Caco-2 (cell line): ENCODE results near the gene CAPG. TPM values are rescaled to one million over a fixed set of nuclear protein-coding genes. Genes with fewer than 3 reads are reported as not detected.
"Not testable (repeated sequence)": the region's sequence is repeated elsewhere in the genome, so short reads cannot be mapped to it uniquely, and the experiment has no call there.

ENCODE experiments used
- BruUV-seq: library from RNA; stranded (reverse); fragments of 400-500 nt; replicated peaks from 2 replicates; lab custom pipeline; 2021; lab: Mats Ljungman, UMichigan
- CTCF ChIA-PET: fragments of 300-600 bp; sonication (Branson Sonifier 250); formaldehyde crosslinking; loops from one replicate; lab custom pipeline; 2022; ENCODE audit warnings: antibody characterized with exemption; lab: Charles Lee
- POLR2A ChIA-PET: fragments of 300-600 bp; sonication (Branson Sonifier 250); formaldehyde crosslinking; loops from one replicate; lab custom pipeline; 2022; ENCODE audit warnings: antibody characterized with exemption; lab: Charles Lee
- DNase-seq, 2 experiments: peaks; one replicate each; pipeline versions ENCODE4 v3.0.0 to v3.0.0-alpha.2; 2020 to 2022
- H3K27me3 ChIP-seq: replicated peaks from 2 replicates; pipeline ENCODE4 v1.6.0; 2011; ENCODE audit warnings: low read length; ENCODE audit not compliant: control insufficient read depth, insufficient read depth
- H3K36me3 ChIP-seq: 2 replicates; pipeline ENCODE4 v1.5.1; 2011; ENCODE audit warnings: low read length; ENCODE audit not compliant: control insufficient read depth, insufficient read depth
- H3K4me1 ChIP-seq: fragments of 250-450 bp; sonication (Bioruptor Pico); 2 replicates; pipeline ENCODE4 v1.5.1; 2020; ENCODE audit warnings: mild to moderate bottlenecking
- H3K4me3 ChIP-seq: 2 replicates; pipeline ENCODE4 v1.5.1; 2011; ENCODE audit warnings: low read depth, mild to moderate bottlenecking, control low read depth, low read length
- H3K9me3 ChIP-seq: fragments of 250-450 bp; sonication (Bioruptor Pico); 2 replicates; pipeline ENCODE4 v1.5.1; 2020; ENCODE audit warnings: mild to moderate bottlenecking, moderate library complexity
- H3K27ac Mint-ChIP-seq: one replicate; pipeline ENCODE4 v1.8.0; 2022; ENCODE audit warnings: mixed read lengths; ENCODE audit not compliant: unreplicated experiment
- H3K27me3 Mint-ChIP-seq: one replicate; pipeline ENCODE4 v1.8.0; 2022; ENCODE audit warnings: mixed read lengths; ENCODE audit not compliant: insufficient read depth, unreplicated experiment
- H3K36me3 Mint-ChIP-seq: one replicate; pipeline ENCODE4 v1.8.0; 2022; ENCODE audit warnings: mild to moderate bottlenecking, mixed read lengths; ENCODE audit not compliant: insufficient read depth, unreplicated experiment
- H3K4me1 Mint-ChIP-seq: one replicate; pipeline ENCODE4 v1.8.0; 2022; ENCODE audit warnings: low read depth, mixed read lengths; ENCODE audit not compliant: unreplicated experiment
- H3K4me3 Mint-ChIP-seq: one replicate; pipeline ENCODE4 v1.8.0; 2022; ENCODE audit warnings: mild to moderate bottlenecking, moderate library complexity, mixed read lengths; ENCODE audit not compliant: unreplicated experiment
- H3K9me3 Mint-ChIP-seq: one replicate; pipeline ENCODE4 v1.8.0; 2022; ENCODE audit warnings: mixed read lengths; ENCODE audit not compliant: unreplicated experiment
- intact Hi-C: fragments of 100-400 bp; cut with micrococcal nuclease; formaldehyde crosslinking; loops from one replicate; pipeline ENCODE4 v1.10.0; 2022; ENCODE audit not compliant: unreplicated experiment
- total RNA-seq: library from RNA; stranded (reverse); gene quantifications from 2 replicates; pipeline ENCODE4 v1.2.3, GENCODE V29; 2022
- TF ChIP-seq, protein P1 (sequence below), 2 experiments: fragments of 200-600 bp in 1 of 2; IDR thresholded peaks; 1 replicate in 1 of 2; 2 replicates in 1 of 2; pipeline versions ENCODE4 v1.5.1 to v1.8.0; 2011 to 2022; ENCODE audit warnings: antibody characterized with exemption in 1 of 2, control low read depth in 1 of 2, inconsistent platforms in 1 of 2, low read depth in 1 of 2, low read length in 1 of 2, mild to moderate bottlenecking in 1 of 2, moderate library complexity in 1 of 2; ENCODE audit not compliant: insufficient read depth in 1 of 2, severe bottlenecking in 1 of 2, unreplicated experiment in 1 of 2

The CAPG gene
- total RNA-seq, 1 experiment from 2014 or later: 10.0 TPM

DNA sequence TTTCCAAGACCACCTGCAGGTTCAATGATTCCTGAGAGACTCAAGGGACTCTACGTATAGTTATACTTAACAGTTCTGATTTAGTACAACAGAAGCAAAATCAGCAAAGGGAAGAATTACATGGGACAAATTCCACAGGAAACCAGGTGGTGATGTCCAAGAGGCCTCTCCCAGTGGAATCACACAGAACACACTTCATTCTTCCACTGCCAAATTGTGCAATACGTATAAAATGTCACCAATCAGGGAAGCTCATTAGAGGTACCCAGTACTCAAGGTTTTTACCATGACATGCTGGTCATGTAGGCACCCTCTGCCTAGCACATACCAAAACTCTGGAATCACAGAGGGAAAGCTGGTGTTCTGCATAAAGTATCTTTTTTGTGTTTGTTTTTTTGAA, 22.4 kb downstream of the CAPG start:
- no peaks in the 10 kb centered on the region for H3K27me3 Mint-ChIP-seq
- DNase-seq: no peak
- POLR2A ChIA-PET: no interaction called here
- H3K36me3 ChIP-seq: no peaks in the 10 kb centered on the region
- H3K9me3 ChIP-seq: no peaks in the 10 kb centered on the region
- H3K9me3 Mint-ChIP-seq: no peaks in the 10 kb centered on the region
- peaks cover 8% of the 10 kb centered on the region for H3K36me3 Mint-ChIP-seq
- no peaks in the 10 kb centered on the region for H3K27me3 ChIP-seq
- intact Hi-C loops: no loop called here
- CTCF ChIA-PET: no interaction called here
- TF ChIP-seq, protein P1, sequence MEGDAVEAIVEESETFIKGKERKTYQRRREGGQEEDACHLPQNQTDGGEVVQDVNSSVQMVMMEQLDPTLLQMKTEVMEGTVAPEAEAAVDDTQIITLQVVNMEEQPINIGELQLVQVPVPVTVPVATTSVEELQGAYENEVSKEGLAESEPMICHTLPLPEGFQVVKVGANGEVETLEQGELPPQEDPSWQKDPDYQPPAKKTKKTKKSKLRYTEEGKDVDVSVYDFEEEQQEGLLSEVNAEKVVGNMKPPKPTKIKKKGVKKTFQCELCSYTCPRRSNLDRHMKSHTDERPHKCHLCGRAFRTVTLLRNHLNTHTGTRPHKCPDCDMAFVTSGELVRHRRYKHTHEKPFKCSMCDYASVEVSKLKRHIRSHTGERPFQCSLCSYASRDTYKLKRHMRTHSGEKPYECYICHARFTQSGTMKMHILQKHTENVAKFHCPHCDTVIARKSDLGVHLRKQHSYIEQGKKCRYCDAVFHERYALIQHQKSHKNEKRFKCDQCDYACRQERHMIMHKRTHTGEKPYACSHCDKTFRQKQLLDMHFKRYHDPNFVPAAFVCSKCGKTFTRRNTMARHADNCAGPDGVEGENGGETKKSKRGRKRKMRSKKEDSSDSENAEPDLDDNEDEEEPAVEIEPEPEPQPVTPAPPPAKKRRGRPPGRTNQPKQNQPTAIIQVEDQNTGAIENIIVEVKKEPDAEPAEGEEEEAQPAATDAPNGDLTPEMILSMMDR (IDR thresholded peaks at IDR 0.05; ENCODE audit: insufficient read depth in 1 of 2, low read depth in 1 of 2, low read length in 1 of 2, severe bottlenecking in 1 of 2, unreplicated experiment in 1 of 2): no peak
- no TSS peak for BruUV-seq
- no peak overlapping the region for H3K4me3 Mint-ChIP-seq
- no peak overlapping the region for H3K4me3 ChIP-seq
- no peaks in the 10 kb centered on the region for H3K4me1 ChIP-seq
- H3K4me1 Mint-ChIP-seq: no peaks in the 10 kb centered on the region
- H3K27ac Mint-ChIP-seq: no peak overlapping the region

DNA sequence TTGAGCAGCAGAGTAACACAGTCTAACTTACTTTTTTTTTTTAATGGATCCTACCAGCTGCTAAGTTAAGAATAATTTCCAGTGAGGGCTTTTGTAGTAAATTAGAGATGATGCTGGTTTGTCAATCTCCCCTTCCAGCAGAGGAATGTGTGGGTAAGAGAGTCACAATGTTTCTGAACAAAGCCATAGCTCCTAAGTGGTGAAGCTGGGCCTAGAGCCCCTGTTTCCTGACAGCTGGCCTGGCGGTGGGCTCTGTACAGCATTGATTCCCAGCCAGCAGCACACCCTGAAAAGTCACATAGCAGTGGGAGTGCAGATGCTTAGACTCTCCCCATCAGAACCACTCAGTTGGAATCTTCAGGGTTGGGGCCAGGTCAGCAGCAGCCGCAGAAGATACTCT, 24.4 kb downstream of the CAPG start:
- CTCF ChIA-PET: no interaction called here
- H3K4me3 ChIP-seq: no peak overlapping the region
- no peaks in the 10 kb centered on the region for H3K4me1 ChIP-seq
- Mint-ChIP-seq H3K4me3 (no peak overlapping the region), H3K9me3 (no peaks in the 10 kb centered on the region), H3K4me1 (no peaks in the 10 kb centered on the region), H3K36me3 (peaks cover 8% of the 10 kb centered on the region), H3K27me3 (no peaks in the 10 kb centered on the region), H3K27ac (no peak overlapping the region)
- intact Hi-C loops: no loop called here
- BruUV-seq: no TSS peak
- no peaks in the 10 kb centered on the region for H3K27me3 ChIP-seq
- DNase-seq: no peak
- H3K36me3 ChIP-seq: no peaks in the 10 kb centered on the region
- TF ChIP-seq, protein P1 (IDR thresholded peaks at IDR 0.05; ENCODE audit: insufficient read depth in 1 of 2, low read depth in 1 of 2, low read length in 1 of 2, severe bottlenecking in 1 of 2, unreplicated experiment in 1 of 2): no peak
- POLR2A ChIA-PET: no interaction called here
- no peaks in the 10 kb centered on the region for H3K9me3 ChIP-seq

DNA sequence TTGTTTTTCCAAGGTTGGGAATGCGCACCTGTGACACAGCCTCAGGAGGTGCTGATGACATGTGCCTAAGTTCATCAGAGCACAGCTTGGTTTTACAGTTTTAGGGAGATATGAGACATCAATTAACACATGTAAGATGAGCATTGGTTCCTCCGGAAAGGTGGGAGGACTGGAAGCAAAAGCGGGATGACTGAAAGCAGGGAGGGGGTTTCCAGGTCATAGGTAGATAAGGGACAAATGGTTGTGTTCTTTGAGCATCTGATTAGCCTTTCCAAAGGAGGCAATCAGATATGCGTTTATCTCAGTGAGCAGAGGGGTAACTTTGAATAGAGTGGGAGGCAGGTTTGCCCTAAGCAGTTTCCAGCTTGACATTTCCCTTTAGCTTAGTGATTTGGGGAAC, 26.3 kb downstream of the CAPG start:
- H3K9me3 ChIP-seq: no peaks in the 10 kb centered on the region
- H3K27ac Mint-ChIP-seq: no peak overlapping the region
- no peak for DNase-seq
- no peaks in the 10 kb centered on the region for H3K9me3 Mint-ChIP-seq
- POLR2A ChIA-PET: no interaction called here
- no peaks in the 10 kb centered on the region for H3K27me3 ChIP-seq
- H3K27me3 Mint-ChIP-seq: no peaks in the 10 kb centered on the region
- H3K4me3 ChIP-seq: no peak overlapping the region
- no TSS peak for BruUV-seq
- H3K4me1 Mint-ChIP-seq: no peaks in the 10 kb centered on the region
- TF ChIP-seq, protein P1 (IDR thresholded peaks at IDR 0.05; ENCODE audit: insufficient read depth in 1 of 2, low read depth in 1 of 2, low read length in 1 of 2, severe bottlenecking in 1 of 2, unreplicated experiment in 1 of 2): no peak
- intact Hi-C loops: no loop called here
- no peaks in the 10 kb centered on the region for H3K4me1 ChIP-seq
- CTCF ChIA-PET: no interaction called here
- H3K4me3 Mint-ChIP-seq: no peak overlapping the region
- peaks cover 8% of the 10 kb centered on the region for H3K36me3 Mint-ChIP-seq
- no peaks in the 10 kb centered on the region for H3K36me3 ChIP-seq

DNA sequence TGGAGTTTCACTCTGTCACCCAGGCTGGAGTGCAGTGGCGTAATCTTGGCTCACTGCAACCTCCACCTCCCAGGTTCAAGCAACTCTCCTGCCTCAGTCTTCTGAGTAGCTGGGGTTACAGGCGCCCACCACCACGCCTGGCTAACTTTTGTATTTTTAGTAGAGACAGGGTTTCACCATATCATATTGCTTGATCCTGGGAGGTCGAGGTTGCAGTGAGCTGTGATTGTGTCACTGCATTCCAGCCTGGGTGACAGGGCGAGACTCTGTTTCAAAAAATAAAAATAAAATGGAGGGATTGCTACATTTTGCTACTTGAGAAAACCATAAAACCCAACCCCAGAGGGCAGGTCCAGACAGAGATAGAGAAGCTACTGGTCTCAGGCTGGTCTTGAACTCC, 27.0 kb downstream of the CAPG start:
- H3K27me3 Mint-ChIP-seq, BruUV-seq, H3K9me3 ChIP-seq, H3K27ac Mint-ChIP-seq, H3K4me3 Mint-ChIP-seq, H3K27me3 ChIP-seq, H3K4me1 ChIP-seq, DNase-seq, H3K4me1 Mint-ChIP-seq, H3K4me3 ChIP-seq, H3K9me3 Mint-ChIP-seq, H3K36me3 ChIP-seq, H3K36me3 Mint-ChIP-seq, intact Hi-C loops: not testable (repeated sequence)
- CTCF ChIA-PET: interaction anchor here (0.7 kb wide), 2 partner anchors 38 to 86 kb away, joined by 5 to 7 read pairs; no protein-coding TSS in a partner anchor
- POLR2A ChIA-PET: interaction anchor here (0.6 kb wide), 1 partner anchor 173 kb away, joined by 3 read pairs; no protein-coding TSS in a partner anchor
